OCI-LY7 (cell line): ENCODE results near the gene BEST2.

Source experiments
- EZH2phosphoT487 ChIP-seq: fragments of 200-600 bp; sonication (generic); IDR thresholded peaks from 2 replicates; pipeline ENCODE4 v1.6.1; 2018; ENCODE audit warnings: low read depth, borderline replicate concordance, mild to moderate bottlenecking, mixed run types, antibody characterized with exemption, low read length, moderate library complexity, mixed read lengths
- TF ChIP-seq, protein P1 (sequence below): fragments of 200-600 bp; sonication (generic); conservative IDR thresholded peaks from 2 replicates; pipeline ENCODE4 v1.5.1; 2014; ENCODE audit warnings: mild to moderate bottlenecking, antibody characterized with exemption, low read length, moderate library complexity, mixed read lengths

DNA sequence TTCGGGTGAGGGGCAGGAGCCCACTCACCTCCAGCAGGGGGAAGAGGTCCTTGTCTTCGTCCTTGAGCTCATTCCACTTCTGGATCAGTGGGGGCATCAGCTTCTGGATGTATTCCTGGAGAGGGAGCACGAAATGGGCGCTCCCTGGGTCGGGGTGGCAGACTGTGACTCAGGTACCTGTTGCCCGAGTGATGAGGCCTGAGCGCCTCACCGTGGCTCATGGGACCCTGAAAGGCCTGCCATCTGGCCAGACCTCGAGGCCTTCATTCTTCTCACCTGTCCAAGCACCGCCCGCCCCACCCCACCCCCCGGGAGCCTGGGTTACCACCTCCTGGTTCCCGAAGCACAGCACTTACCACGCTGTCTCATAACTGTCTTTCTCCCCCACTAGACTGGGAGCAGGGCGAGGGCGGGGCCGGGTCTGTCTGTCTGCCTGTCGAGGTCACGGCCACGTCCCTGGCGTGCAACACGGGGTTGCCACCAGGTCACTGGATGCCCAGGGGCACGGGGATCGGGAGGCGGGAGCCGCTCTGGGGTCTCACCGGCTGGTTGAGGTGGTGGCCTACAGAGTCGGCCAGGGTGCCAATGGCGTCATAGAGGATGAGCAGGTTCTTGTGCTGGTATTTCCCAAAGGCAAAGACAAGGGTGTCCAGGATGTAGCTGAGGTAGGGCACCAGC is 45.8 kb upstream of the BEST2 start:
- TF ChIP-seq, protein P1, sequence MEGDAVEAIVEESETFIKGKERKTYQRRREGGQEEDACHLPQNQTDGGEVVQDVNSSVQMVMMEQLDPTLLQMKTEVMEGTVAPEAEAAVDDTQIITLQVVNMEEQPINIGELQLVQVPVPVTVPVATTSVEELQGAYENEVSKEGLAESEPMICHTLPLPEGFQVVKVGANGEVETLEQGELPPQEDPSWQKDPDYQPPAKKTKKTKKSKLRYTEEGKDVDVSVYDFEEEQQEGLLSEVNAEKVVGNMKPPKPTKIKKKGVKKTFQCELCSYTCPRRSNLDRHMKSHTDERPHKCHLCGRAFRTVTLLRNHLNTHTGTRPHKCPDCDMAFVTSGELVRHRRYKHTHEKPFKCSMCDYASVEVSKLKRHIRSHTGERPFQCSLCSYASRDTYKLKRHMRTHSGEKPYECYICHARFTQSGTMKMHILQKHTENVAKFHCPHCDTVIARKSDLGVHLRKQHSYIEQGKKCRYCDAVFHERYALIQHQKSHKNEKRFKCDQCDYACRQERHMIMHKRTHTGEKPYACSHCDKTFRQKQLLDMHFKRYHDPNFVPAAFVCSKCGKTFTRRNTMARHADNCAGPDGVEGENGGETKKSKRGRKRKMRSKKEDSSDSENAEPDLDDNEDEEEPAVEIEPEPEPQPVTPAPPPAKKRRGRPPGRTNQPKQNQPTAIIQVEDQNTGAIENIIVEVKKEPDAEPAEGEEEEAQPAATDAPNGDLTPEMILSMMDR: no peak
- no peak for TF ChIP-seq EZH2phosphoT487
